Activated naive CD8-positive, alpha-beta T cell treated with anti-CD3 and anti-CD28 coated beads, Interleukin-2, amount 50 U/mL, for 16 hours (primary cell): ENCODE data around the gene GAREM2.

Experiments used
- DNase-seq: peaks from one replicate; pipeline ENCODE4 v3.0.0-alpha.2; 2020; ENCODE audit warnings: low read depth, low spot score

GAREM2 gene

DNA sequence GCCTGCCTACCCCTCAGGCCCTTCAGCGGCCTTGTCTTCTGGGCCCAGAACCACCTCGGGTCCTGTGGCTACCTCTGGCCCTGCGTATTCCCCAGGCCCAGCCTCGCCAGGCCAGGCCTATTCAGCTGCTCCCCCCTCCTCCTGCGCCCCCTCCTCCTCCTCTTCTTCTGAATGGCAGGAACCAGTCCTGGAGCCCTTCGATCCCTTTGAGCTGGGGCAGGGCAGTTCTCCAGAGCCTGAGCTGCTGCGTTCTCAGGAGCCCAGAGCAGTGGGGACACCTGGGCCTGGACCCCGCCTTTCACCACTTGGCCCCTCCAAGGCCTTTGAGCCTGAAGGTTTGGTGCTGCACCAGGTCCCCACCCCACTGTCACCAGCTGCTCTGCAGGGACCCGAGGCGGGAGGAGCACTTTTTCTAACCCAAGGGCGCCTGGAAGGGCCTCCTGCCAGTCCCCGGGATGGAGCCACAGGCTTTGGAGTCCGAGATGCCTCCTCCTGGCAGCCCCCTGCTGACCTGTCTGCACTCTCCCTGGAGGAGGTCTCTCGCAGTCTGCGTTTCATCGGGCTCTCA, 14.7 kb downstream of the GAREM2 start:
- DNase-seq, result no peak

DNA sequence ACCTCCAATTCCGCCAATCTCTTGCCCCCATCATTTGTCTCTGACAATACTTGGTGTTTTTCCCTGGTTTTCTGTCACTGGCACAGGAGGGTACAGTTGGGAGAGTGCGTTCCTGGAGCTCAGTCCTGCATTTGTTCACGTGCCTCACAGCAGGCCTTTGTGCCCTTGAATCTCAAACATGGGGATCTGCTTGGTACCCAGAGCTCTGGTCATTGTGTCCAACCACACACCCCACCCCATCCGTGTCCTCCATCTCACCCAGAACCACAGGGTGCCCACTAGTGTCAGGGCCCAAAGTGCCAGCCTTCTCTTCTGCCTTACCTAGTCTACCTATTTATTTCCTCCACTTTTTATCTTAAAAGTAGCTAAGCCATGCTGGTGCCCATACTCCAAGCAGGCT, 16.2 kb downstream of the GAREM2 start:
- no peak for DNase-seq

GRCh38 chr2:26189751-26190150, 16.9 kb downstream of the GAREM2 start:
- DNase-seq, result no peak

- no peak for DNase-seq
Observed at GRCh38 chr2:26190369-26190768, 17.5 kb downstream of the GAREM2 start.

DNA sequence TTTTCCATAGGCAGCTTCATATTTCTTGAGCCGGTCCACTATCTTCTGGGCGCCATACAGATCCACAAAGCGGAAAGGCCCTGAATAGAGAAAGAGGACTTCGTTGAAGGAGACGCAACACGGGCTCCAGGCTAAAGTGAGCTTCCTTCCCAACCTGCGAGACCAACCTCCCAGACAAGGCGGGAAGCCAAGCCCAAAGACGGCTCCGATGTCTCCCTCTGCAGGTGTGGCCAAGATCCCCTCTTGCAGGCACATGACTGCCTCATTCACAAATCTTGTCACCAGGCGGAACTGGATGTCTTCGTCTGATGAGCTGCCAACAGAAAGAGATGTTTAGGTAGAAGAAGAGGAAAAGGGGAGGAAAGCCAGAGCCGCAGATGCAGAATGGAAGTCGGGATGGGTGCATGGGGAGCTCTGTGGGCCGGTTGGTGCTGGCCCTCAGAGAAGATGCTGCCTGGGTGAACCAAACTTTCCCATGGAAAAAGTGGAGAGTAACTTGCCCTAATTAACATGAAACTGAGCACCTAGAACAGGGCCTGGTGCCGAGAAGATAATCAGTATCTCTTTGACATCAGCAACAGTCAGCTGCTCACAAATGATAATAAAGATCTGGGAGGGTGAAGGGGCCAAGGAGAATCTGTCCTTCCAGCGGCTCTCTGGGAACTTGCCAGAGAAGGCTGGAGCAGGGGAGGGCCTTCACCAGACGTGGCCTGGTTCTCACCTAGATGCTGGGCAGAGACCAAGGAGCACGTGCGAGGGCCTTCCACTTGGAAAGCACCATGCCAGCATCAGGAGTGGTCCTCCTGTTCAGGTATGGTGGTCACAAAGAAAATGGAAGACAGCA, 18.6 kb downstream of the GAREM2 start:
- DNase-seq, result no peak

GRCh38 chr2:26193578-26194231, 20.8 kb downstream of the GAREM2 start:
- DNase-seq, result no peak

- no peak for DNase-seq
Observed at GRCh38 chr2:26195040-26195984, 22.4 kb downstream of the GAREM2 start.

DNA sequence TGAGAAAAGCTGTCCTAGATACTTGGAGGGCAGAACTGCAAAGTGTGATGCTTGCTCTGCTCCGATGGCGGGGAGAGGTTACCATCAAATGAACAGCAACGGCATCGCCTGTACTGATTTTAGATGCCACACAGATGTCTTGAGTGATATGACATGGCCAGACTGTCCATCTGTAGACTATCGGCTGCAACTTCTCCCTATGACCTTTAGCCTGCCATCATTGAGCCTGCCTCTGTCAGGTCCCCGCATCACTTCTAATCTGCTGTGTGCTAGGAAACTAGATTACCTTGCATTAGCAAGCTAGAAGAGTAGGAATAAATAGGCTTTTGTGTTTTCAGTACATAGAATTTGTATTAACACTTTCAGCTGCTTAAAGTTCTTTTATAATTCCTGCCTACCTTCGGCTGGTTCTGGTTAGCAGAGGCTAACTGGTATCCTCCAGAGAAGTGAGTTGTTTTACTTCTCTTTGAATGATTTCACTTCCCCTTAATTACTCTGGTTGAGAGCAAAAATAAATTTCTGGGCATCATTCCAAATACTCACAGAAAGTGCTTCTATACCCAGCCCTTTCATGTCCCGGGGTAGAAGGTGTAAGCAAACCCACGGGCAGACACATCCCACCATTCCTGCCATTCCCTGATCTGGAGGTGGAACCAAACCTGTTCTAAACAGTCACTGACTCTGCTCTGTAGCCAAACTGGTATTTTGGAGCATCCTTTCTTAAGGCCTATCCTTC, 24.0 kb downstream of the GAREM2 start:
- DNase-seq, result no peak

GRCh38 chr2:26197516-26197915, 24.6 kb downstream of the GAREM2 start:
- no peak for DNase-seq

- no peak for DNase-seq
Observed at GRCh38 chr2:26202981-26203490, 30.1 kb downstream of the GAREM2 start.

GRCh38 chr2:26203906-26204305, 31.0 kb downstream of the GAREM2 start:
- DNase-seq, result no peak

- DNase-seq, result no peak
Observed at GRCh38 chr2:26212011-26212410, 39.1 kb downstream of the GAREM2 start.

GRCh38 chr2:26214759-26215158, 41.9 kb downstream of the GAREM2 start:
- DNase-seq, result no peak

DNA sequence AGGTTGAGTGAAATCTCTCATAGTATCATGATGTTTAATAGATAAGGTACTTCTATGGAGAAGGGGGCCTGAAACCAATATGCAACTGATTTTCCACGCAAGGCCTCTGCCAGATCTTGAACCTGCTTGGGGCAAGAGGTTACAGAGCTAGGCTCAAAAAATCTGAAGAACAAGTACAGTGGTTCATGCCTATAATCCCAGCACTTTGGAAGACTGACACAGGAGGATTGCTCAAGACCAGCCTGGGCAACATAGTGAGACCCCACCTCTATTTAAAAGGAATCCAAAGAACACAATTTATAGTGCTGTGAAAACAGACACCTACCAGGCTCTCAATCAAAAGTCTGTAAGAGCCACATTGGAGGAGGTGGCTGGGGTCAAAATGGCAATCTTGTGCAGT, 42.9 kb downstream of the GAREM2 start:
- no peak for DNase-seq

GRCh38 chr2:26216587-26216986, 43.7 kb downstream of the GAREM2 start:
- no peak for DNase-seq

GRCh38 chr2:26217720-26218119, 44.8 kb downstream of the GAREM2 start:
- no peak for DNase-seq

DNA sequence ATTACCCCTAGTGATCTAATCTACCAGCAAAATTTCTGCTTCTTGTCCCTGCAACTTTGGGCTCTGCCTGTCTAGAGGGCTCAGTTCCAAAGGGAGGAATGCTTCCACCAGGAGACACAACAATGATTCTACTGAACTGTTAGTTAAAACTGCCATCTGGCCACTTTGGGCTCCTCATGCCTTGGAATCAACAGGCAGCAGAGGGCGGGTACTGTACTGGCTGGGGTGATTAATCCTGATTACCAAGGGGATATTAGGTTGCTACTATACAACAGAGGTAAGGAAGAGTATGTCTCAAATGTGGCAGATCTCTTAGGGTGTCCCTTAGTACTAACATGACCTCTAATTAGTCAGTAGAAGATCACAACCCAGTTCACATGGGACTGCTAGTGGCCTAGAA, 50.1 kb downstream of the GAREM2 start:
- no peak for DNase-seq

GRCh38 chr2:26224095-26224494, 51.2 kb downstream of the GAREM2 start:
- no peak for DNase-seq

DNA sequence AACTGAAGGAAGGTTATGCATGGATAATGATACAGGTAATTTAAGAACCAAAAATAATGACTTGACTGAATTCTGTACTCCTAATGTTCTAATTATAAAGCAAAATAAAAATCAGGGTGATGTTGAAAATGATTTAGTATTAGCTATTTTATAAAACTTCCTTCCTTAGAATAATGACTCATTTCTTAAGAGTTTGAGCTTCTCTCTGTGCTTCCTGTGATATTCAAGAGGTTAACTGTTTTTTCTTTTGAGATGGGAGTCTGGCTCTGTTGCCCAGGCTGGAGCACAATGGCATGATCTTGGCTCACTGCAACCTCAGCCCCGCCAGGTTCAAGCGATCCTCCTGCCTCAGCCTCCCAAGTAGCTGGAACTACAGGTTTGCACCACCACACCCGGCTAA, 56.7 kb downstream of the GAREM2 start:
- no peak for DNase-seq

- DNase-seq, result no peak
Observed at GRCh38 chr2:26230806-26231205, 57.9 kb downstream of the GAREM2 start.

- no peak for DNase-seq
Observed at GRCh38 chr2:26235089-26235488, 62.2 kb downstream of the GAREM2 start.
